GM19240 (cell line): ENCODE results near the gene NSUN7.
"Not testable (repeated sequence)": the region's sequence is repeated elsewhere in the genome, so short reads cannot be mapped to it uniquely, and the experiment has no call there.

Experiments
- DNase-seq: peaks from one replicate; pipeline ENCODE4 v3.0.0; 2011; ENCODE audit warnings: low spot score; ENCODE audit not compliant: insufficient read length

Gene NSUN7, protein sequence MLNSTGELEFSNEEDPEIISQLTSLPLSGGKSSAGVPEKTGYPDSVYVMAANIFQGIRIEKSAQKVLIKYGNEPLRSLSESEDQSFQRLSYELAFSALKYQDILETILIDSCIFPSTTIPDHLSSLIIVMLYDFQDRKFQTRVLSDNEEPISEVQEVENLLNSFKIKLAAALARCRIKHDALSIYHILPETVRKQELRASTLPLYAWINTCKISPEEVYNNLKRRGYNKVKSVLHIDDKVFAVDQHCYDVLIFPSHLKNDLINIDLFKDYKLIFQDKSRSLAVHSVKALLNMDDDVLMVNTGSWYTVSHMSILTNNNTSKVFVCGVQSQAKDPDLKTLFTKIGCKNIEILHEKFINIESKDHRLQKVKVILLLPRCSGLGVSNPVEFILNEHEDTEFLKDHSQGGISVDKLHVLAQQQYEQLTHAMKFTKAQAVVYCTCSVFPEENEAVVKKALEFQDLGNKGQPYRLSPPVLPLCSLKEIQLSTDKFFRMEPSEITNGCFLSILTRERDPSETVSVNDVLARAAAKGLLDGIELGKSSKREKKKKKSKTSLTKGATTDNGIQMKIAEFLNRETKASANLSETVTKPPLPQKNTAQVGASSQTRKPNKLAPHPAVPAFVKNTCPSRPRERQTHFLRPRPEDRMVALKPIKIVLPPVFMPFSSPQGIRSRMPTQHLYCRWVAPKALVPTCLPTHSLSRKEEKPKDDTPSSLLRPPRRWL

DNA sequence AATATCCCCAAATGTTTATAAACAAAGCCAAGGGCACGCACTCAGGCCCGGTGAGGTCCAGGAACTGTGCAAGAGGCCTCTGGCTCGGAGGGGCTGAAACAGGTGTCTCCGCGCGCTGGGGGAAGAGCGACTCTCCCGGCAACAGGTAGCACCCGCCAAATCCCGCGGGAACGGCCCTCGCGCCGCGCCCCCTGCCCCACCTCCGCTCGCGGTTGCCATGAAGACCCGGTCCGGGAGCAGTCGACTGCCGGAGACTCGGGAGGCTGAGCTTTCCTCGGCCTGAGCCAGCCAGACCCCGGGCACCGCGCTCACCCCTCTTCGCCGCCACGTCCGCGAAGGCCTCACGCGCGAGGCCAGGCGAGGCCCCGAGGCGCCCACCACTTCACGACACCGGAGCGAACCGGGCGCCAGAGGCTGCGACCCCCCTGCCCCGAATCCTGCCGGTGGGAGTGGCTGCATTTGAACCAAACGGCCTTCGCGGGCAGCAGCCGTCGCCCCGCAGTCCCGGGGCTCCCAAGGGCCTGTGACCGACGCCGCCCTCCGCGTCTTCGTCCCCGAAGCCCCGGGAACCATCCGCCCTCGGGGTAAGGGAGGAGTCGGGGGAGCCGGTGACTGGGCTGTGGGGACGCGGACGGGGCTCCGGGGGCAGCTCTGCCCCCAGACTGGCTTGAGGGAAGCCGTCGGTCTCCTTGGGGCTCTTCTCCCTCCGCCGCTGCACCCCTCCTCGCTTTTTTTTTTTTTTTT is at the start of gene NSUN7:
NSUN7 (plus strand) TSS at position 239 of the 744 bp plus-strand sequence. CDS start 739 bp downstream, outside the sequence.
- DNase-seq, result no peak

DNA sequence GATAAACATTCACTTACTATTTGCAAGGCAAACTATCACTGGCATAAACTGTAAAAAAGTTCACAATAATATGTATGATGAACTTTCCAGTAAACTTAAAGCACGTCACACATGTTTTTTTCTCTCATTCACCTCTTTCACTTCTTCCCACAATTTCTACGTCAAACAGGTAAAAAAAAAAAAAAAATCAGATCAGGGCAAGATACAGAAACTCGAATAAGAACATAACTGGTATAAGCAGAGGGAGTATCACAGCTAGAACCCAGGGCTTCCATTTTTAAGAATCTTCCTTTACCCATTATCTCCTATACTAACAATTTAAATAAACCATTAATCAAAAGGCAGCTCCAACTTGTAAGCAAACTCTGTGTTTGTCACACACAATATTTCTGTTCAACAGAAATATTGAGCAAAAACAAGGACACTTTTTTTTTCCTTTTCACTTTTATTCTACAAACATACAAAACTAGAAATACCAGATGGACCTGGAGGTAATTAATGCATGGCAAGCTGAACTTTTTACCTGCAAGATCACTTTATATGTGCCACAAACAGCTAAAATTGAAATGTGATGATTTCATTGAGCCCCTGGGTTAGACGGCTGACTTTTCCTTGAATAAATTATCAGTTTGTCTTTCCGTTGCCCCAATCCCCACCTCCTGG is 47.5 kb upstream of the NSUN7 start:
- no peak for DNase-seq

DNA sequence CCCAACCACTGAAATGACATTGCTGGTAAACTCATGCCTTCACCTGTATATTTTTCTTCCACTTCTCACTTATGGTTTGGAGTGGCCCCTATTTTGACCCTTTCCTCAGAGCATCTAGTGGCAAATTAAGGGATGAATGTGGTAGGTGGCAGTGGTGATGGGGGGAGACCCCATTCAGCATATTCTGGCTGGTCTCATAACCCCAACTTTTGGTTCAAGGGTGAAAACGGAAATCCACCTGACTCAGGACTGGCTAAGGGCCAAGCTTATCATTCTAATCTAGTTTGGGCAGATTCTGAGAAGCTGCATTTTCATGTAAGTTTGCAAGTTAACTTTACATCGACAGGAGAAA is 47.0 kb upstream of the NSUN7 start:
- DNase-seq, result no peak

DNA sequence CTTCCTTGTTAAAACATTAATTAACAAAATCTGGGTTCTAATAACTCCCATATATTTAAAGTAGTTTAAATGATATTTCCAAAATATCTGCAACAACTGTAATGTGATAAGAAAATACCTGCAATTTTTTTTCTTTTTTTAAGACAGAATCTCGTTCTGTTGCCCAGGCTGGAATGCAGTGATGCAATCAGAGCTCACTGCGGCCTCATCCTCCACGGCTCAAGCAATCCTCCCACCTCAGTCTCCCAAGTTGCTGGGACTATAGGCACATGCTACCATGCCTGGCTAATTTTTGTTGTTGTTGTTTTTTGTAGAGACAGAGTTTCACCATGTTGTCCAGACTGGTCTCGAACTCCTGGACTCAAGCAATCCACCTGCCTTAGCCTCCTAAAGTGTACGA is 45.7 kb upstream of the NSUN7 start:
- no peak for DNase-seq

DNA sequence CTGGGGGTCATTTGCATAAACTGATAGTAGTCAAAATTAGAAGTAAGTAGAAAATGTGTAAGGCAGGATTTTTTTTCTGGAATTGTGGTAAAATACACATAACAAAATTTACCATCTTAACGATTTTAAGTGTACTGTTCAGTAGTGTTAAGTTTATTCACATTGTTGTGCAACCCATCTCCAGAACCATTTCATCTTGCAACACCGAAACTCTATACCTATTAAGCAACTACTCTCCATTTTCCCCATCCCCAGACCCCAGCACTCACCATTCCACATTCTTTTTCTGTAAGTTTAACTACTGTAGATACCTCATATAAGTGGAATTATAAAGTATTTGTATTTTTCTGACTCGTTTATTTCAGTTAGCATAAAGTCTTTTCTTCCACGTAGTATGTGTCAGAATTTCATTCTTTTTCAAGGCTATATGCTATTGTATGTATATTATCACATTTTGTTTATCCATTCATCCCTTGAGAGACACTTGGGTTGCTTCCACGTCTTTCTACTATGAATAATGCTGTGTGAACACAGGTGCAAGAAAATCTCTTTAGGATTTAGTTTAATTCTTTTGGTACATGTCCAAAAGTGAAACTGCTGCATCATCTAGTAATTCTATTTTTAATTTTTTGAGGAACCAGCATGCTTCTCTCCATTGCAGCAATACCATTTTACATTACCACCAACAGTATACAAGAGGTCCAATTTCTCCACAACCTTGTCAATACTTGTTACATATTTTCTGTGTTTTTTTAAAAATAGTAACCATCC is 39.1 kb upstream of the NSUN7 start:
- DNase-seq, result no peak

DNA sequence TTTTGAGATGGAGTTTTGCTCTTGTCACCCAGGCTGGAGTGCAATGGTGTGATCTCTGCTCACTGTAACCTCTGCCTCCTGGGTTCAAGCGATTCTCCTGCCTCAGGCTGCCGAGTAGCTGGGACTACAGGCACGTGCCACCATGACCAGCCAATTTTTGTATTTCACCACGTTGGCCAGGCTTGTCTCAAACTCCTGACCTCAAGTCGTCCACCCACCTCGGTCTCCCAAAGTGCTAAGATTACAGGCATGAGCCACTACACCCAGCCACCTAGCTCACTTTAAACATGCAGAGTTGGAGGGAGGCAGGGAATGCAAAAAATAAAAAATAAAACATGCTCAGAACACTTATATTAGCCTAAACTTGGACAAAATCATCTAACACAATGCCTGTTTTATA is 36.8 kb upstream of the NSUN7 start:
- DNase-seq, result not testable (repeated sequence)

DNA sequence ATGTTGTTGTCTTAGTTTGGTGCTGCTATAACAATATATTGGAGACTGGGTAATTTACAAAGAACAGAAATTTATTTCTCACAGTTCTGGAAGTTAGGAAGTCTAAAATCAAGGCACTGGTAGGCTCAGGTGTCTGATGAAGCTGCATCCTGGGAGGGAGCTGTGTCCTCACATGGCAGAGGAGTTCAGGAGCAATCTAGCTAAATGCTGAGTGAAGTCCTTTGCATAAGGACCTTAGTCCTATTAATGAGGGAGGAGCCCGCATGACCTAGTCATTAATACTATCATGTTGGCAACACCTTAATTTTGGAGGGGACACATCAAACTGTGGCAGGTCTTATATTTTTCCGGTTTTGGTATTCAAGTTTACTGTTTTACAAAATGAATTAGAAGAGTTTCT is 36.0 kb upstream of the NSUN7 start:
- no peak for DNase-seq

DNA sequence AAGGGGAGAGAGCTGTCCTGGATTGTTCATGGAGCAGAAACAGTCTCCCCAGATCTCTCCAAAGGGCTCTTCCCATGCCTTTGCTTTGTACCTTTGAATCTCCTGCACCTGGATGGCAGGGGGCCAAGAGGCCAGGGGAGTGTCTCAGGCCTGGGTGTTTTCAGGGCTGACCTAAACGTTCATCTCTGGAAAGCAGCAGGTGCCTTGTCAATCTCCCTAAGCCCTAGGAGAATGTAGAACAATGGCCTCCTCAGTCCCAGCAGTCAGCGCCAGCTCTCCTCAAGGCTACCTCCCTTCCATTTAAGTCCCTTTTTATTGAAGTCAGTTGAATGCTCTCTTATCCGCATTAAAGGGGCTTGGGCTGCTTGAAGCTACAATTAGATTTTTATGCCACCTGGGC is 31.2 kb upstream of the NSUN7 start:
- no peak for DNase-seq

DNA sequence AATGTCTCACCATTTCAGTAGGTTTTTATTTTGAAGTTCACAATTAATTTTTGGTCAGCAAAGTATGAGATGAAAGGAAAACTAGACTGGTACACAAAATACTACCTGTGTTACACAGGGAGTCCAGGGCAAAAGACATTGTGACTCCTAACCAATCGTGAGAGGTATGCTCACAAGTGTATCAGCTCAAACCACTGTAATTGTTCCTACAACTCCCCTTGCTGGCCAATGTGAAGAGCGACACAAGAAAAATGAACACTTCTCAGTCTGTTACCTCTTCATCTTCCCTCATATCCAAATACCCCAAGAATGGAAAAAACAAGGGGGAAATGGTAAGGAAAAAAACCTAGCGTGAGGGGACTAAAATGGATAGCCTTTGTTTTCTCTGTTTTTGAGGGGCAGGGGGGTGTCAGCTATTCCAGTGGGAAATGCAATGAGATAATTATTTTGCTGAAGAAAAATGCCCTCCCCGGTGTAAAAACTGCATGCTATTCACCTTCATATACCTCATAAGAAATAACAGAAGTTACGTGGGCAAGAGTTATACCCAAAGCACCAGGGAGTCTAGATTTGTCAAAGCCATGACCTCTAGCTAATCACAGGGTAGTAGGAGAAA is 30.6 kb upstream of the NSUN7 start:
- DNase-seq, result no peak

DNA sequence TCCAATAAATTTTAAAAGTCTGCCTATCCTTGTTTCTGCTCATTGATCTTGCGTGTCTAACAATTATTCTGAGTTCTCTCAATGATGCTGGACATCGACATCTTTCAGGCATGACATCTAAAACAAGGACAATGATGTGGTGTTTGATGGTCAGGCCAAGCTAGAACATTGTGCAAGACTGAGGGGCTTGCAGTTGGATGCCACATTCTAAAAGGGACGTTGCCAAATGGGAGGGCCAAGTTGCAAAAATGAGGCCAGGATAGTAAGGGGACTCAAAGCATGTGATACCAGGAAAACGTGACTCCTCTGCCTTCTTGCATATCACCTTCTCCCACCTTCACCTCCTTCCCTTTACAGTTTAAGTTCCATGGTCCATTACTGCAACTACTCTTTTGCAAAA is 29.4 kb upstream of the NSUN7 start:
- no peak for DNase-seq

DNA sequence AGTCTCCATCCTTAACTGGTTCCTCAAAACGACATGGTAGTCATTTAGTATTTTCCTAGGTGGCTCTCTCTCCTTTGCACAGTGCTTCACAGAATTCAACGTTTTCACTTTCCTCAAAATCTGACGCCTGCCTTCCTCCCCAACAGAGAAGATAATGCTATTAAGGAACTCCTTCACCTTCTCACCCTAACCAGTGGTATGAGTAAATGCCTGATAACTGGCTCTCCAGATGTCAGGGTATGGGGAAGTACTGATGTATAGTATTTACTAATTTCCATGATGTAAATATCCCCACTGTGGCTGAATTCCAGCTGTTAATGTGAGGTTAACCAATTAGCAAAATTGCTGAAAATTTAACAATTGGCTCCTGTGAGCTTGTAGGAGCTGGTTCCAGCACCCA is 28.8 kb upstream of the NSUN7 start:
- DNase-seq, result no peak

DNA sequence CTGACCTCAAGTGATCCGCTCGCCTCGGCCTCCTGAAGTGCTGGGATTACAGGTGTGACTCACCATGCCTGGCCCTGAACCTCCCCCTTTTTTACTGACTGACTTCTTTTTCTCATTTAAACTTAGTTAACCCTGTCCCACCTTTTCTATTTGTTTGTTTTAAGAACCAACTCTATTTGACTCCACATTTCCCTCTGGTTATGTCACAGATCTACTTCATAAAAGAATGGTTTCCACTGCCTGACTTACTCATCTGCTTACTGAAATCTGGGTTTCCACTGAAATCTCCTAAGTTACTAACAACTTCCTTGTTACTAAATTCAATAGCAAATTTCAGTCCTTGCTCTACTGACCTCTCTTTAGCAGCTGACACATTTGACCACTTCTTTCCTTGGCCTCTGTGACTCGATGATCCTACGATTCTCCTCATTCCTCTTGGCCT is 28.0 kb upstream of the NSUN7 start:
- no peak for DNase-seq

DNA sequence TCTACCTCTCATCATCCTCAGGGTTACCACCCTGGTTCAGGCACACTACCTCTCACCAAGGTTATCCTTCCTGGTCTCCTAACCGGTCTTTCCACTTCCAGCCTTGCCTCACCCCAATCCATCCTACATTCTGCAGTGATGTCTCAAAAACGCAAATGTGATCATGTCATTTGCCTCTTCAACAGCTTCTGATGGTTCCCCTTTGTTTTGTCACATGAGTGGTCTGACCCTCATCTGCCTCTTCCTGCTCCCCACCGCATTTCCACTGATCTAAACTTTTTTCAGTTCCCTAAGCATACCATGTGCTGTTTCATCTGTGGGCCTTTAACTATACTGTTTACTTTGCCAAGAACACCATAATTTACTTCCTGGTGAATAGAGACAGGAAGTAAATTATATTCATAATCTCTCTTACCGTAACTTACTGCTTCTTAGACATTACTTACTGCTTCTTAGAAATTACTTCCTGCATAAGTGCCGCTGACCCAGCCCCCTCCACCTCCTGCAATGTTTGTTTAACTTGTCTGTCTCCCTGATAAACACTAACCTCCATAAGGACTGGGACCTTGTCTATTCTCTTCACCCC is 27.1 kb upstream of the NSUN7 start:
- no peak for DNase-seq

DNA sequence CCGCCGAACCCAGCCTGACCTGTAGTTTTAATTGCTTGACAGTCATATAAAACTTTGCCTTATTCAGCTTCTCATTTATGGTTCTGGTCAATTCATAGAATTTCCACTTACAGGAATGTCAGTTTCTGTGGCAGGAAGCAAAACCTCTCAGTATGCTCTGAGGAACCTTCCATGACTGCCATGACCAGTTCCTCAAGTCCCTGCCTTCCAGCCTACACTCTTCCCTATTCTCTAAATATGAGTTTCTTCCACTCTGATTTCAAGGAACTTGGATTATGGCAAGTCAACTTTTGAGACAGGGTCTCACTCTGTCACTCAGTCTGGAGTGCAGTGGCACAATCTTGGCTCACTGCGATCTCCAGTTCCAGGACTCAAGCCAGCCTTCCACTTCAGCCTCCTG is 26.0 kb upstream of the NSUN7 start:
- no peak for DNase-seq

DNA sequence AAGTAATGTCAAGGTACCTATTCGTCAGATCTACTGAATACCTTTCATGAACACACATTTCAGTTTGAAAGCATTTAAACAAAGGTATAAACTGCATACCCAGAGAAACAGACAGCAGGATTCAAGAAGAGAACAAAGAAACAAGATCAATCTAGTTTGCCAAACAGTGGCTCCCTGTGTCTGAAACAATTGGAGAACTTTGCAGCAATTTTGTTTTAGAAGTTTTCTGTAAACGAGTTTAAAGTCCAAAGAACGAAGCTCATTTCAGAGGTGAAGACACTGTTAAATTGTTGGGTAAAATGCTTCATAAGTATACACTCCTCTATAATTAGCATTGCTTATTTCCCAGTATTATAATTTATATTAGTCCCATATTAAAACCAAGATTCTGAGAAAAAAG is 21.4 kb upstream of the NSUN7 start:
- no peak for DNase-seq

DNA sequence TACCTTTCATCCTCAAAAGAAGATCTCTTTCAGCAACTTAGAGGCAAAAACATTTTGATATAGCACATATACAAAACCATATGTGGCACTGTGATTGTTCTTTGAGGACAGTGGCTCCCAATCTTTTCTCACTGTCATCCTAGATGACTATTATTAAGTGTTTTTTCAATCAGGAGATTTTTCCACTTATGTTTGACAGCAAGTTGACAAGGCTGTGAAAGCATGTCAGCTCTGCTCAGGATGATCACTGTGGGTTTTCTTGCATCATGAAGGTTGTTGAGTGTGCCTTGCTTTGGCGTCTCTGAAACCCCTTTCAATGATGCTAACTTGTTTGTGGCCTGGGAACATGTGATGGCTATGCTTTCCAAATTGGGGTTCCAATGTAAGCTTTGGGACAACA is 20.2 kb upstream of the NSUN7 start:
- no peak for DNase-seq

DNA sequence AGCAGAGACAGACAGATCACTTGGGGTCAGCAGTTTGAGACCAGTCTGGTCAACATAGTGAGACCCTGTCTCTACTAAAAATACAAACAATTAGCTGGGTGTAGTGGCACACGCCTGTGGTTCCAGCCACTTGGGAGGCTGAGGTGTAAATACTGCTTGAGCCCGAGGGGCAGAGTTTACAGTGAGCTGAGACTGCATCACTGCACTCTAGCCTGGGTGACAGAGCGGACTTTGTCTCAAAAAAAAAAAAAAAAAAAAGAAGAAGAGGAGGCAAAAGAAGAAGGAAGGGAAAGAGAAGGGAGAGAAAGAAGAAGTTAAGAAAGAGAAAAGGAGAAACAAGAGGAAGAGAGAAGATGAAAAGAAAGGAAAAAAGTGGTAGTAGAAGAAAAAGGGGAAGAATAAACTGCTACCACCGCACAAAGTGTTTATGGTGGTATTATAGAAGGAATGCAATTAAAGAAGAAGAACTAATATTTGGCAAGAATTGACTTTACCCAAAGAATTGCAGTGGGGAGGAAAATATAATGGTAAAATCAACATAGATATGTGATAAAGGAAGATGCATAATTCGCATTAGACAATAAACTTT is 19.6 kb upstream of the NSUN7 start:
- no peak for DNase-seq

DNA sequence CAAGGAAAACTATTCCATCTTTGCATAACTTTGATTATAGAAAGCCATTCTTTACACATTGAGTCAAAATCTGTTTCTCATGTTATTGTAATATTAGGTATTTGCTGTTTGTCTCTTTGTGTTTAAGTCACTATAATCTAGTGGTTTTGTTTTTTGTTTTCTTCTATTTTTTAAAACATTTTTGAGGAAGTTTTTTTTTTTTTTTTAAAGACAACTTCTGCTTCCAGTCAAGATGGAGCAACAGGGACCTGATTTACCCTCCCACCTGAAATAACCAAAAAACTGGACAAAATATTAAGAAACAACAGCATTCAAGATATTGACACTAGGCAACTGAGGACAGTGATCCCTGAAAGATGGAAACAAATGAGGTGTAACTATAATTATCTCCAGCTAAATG is 18.4 kb upstream of the NSUN7 start:
- DNase-seq, result no peak

DNA sequence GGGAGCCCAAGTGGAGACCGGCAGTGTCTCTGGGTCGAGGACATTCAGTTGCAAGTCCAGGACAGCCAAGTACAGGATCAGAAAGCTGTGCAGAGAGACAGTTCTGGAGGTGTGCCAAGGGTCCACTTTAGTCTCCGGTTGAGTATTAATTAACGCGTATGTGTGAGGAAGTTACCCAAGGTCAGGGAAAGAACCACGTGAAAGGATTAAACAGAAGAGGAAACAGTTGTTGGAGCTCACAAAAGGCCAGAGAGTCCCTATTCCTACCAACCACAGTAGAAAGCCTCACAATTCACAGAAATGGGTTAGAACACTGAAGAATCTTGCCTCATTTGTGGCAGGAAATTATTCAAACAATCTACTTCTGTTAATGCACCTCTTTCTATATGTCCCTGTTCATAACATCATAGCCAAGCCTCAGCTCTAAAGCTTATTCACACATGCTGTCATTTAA is 17.9 kb upstream of the NSUN7 start:
- DNase-seq, result no peak

DNA sequence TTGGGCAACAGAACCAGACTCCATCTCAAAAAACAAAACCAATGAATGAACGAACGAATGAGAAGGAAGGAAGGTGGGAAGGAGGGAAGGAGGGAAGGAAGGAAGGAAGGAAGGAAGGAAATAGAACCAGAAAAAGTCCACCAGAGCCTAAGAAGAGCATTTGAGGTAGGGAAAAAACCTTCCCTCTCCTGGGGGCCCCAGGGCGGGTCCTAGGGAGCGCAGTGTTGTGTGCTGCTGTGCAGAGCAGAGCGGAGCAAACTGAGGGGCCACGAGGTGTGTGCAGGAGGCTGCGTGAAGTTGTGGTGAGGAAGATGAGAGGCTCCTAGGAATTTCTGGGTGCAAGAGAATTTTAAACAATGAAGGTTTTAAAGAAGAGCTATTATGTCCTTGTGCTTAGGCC is 16.0 kb upstream of the NSUN7 start:
- no peak for DNase-seq
